ENCODE results near the gene CORIN.

CORIN gene

GRCh38 chr4:47817275-47817674 is 20.6 kb downstream of the CORIN start:
- ATAC-seq = no peak
- no peak for TF ChIP-seq TOX (CRISPR knock-in tag; IDR thresholded peaks at IDR 0.05; ENCODE audit: borderline replicate concordance)
- no peak for TF ChIP-seq TSHZ2 (CRISPR knock-in tag; IDR thresholded peaks at IDR 0.05)
- TF ChIP-seq POU6F1 (CRISPR knock-in tag; IDR thresholded peaks at IDR 0.05; ENCODE audit: borderline replicate concordance, low read depth) = no peak
- TF ChIP-seq CSDC2 (CRISPR knock-in tag; IDR thresholded peaks at IDR 0.05) = no peak
- TF ChIP-seq ZNF8 (CRISPR knock-in tag; IDR thresholded peaks at IDR 0.05) = no peak
- no peak for TF ChIP-seq ARNTL (CRISPR knock-in tag; IDR thresholded peaks at IDR 0.05; ENCODE audit: borderline replicate concordance, low read depth)
- no peak for TF ChIP-seq CSRNP3 (CRISPR knock-in tag; IDR thresholded peaks at IDR 0.05)
- no peak for TF ChIP-seq SNAI2 (CRISPR knock-in tag; IDR thresholded peaks at IDR 0.05)
- TF ChIP-seq ESRRG (CRISPR knock-in tag; IDR thresholded peaks at IDR 0.05) = no peak
- no peak for TF ChIP-seq ZFP3 (CRISPR knock-in tag; IDR thresholded peaks at IDR 0.05)
- TF ChIP-seq OSR1 (CRISPR knock-in tag; IDR thresholded peaks at IDR 0.05) = no peak
- no peak for TF ChIP-seq ZNF70 (CRISPR knock-in tag; IDR thresholded peaks at IDR 0.05)
- TF ChIP-seq ZC3H10 (CRISPR knock-in tag; IDR thresholded peaks at IDR 0.05) = no peak
- no peak for TF ChIP-seq GLIS3 (CRISPR knock-in tag; IDR thresholded peaks at IDR 0.05)

- ATAC-seq = no peak
- TF ChIP-seq PPARA (CRISPR knock-in tag; IDR thresholded peaks at IDR 0.05; ENCODE audit: borderline replicate concordance) = no peak
- no peak for TF ChIP-seq ZFP30 (CRISPR knock-in tag; IDR thresholded peaks at IDR 0.05)
- no peak for TF ChIP-seq ZC3H10 (CRISPR knock-in tag; IDR thresholded peaks at IDR 0.05)
- no peak for TF ChIP-seq ARNTL (CRISPR knock-in tag; IDR thresholded peaks at IDR 0.05; ENCODE audit: borderline replicate concordance, low read depth)
- no peak for TF ChIP-seq TOX (CRISPR knock-in tag; IDR thresholded peaks at IDR 0.05; ENCODE audit: borderline replicate concordance)
- TF ChIP-seq ESRRG (CRISPR knock-in tag; IDR thresholded peaks at IDR 0.05) = no peak
- no peak for TF ChIP-seq CREB5 (CRISPR knock-in tag; IDR thresholded peaks at IDR 0.05; ENCODE audit: low read depth)
- TF ChIP-seq ZNF565 (CRISPR knock-in tag; conservative IDR thresholded peaks at IDR 0.05; ENCODE audit: low read depth) = no peak
- TF ChIP-seq TCF4 (CRISPR knock-in tag; IDR thresholded peaks at IDR 0.05; ENCODE audit: borderline replicate concordance) = no peak
- no peak for TF ChIP-seq CSDC2 (CRISPR knock-in tag; IDR thresholded peaks at IDR 0.05)
- no peak for TF ChIP-seq ISL1 (CRISPR knock-in tag; IDR thresholded peaks at IDR 0.05)
- TF ChIP-seq RARB (CRISPR knock-in tag; IDR thresholded peaks at IDR 0.05) = no peak
- no peak for TF ChIP-seq TSHZ2 (CRISPR knock-in tag; IDR thresholded peaks at IDR 0.05)
- TF ChIP-seq ZFP3 (CRISPR knock-in tag; IDR thresholded peaks at IDR 0.05) = no peak
- no peak for TF ChIP-seq PATZ1 (CRISPR knock-in tag; IDR thresholded peaks at IDR 0.05; ENCODE audit: borderline replicate concordance)
Observed at GRCh38 chr4:47816748-47817147, 21.1 kb downstream of the CORIN start.

Measured in SK-N-SH treated with all-trans-retinoic acid at 6 μM for 48 hours (cell line).